SJSA1 (cell line): ENCODE results near the gene NFIA. TPM values are rescaled to one million over a fixed set of nuclear protein-coding genes. Genes with fewer than 3 reads are reported as not detected.

Experiments
- DNase-seq, 2 experiments: peaks; one replicate each; pipeline ENCODE4 v3.0.0-alpha.2; 2015 to 2020; ENCODE audit warnings: low spot score in 2 of 2, low read depth in 1 of 2
- H3K27ac ChIP-seq: fragments of 250-450 bp; sonication (Bioruptor Pico); 2 replicates; pipeline ENCODE4 v1.5.1; 2020; ENCODE audit warnings: mild to moderate bottlenecking, moderate library complexity
- H3K27me3 ChIP-seq: fragments of 250-450 bp; sonication (Bioruptor Pico); replicated peaks from 2 replicates; pipeline ENCODE4 v1.5.1; 2020; ENCODE audit warnings: mild to moderate bottlenecking, moderate library complexity
- H3K36me3 ChIP-seq: fragments of 250-450 bp; sonication (Bioruptor Pico); 2 replicates; pipeline ENCODE4 v1.5.1; 2020; ENCODE audit warnings: mild to moderate bottlenecking
- H3K4me1 ChIP-seq: fragments of 250-450 bp; sonication (Bioruptor Pico); replicated peaks from 2 replicates; pipeline ENCODE4 v1.6.1; 2021; ENCODE audit warnings: mild to moderate bottlenecking
- H3K4me3 ChIP-seq: fragments of 250-450 bp; sonication (Bioruptor Pico); 2 replicates; pipeline ENCODE4 v1.5.1; 2020; ENCODE audit warnings: mild to moderate bottlenecking
- H3K9me3 ChIP-seq: fragments of 250-450 bp; sonication (Bioruptor Pico); replicated peaks from 2 replicates; pipeline ENCODE4 v1.5.1; 2020; ENCODE audit warnings: mild to moderate bottlenecking
- total RNA-seq: library from RNA; depleted of rRNA; stranded (reverse); fragments of >200 nt; shearing (Covaris generic); gene quantifications from 2 replicates; pipeline ENCODE4 v1.2.3, GENCODE V29; 2014

NFIA gene
- total RNA-seq, 1 experiment from 2014 or later, result 0.74 TPM

DNA sequence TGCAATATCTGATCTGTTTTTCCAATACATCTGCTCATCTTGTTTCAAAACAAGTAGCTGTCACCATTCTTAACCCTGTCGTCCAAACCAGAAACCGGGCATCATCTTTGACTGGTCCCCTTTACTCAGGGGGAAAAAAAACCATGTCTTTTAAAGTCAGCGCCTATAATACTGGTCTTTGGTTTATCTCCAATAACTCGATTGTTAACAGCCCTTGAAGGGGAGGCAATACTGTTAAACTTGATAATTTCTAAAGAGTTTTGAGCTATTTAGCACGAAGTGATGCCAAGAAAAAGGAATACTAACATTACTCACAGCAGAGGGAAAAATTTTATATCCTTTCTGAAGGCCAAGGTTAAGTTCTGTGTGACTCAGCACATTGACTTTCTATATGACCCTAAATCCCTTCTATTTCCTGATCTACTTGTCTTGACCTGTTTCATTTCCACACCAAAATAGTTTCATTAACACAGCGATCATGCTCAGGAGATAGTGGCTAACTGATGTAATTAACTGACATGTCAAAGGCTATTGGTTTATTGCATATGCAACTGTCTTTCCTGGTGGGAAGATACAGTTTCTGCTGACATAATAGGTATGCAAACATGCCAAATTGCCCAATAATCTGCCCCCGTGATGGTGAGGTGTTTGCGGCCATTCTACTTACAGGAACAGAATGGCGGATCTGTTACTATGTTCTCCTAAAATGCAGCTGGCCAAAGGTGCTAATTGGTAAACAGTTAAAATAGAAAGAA is 59.1 kb downstream of the NFIA start:
- Histone ChIP-seq H3K9me3 (no peaks in the 10 kb centered on the region), H3K36me3 (no peaks in the 10 kb centered on the region), H3K27me3 (no peaks in the 10 kb centered on the region), H3K27ac (no peak overlapping the region), H3K4me3 (no peak overlapping the region), H3K4me1 (no peaks in the 10 kb centered on the region)
- no peak for DNase-seq

DNA sequence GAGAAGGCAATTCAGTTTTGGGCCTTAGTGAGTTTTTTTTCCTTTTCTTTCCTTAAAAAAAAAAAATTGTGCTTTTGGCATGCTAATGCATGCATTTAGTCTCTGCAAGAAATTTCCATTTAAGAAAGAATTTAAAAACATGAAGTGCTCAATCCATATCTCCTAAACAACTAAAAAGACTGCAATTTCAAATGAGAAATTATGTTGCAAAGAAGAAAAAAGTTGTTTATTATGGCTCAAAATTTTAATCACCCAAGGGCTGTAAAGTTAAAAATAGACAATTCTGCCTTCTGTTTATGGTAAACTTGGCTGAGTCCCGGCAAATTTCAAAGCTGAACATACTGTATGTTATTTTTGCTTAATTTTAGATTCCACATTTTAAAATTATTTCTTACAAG is 59.7 kb downstream of the NFIA start:
- Histone ChIP-seq H3K27ac (no peak overlapping the region), H3K27me3 (no peaks in the 10 kb centered on the region), H3K9me3 (no peaks in the 10 kb centered on the region), H3K4me1 (no peaks in the 10 kb centered on the region), H3K4me3 (no peak overlapping the region), H3K36me3 (no peaks in the 10 kb centered on the region)
- no peak for DNase-seq

DNA sequence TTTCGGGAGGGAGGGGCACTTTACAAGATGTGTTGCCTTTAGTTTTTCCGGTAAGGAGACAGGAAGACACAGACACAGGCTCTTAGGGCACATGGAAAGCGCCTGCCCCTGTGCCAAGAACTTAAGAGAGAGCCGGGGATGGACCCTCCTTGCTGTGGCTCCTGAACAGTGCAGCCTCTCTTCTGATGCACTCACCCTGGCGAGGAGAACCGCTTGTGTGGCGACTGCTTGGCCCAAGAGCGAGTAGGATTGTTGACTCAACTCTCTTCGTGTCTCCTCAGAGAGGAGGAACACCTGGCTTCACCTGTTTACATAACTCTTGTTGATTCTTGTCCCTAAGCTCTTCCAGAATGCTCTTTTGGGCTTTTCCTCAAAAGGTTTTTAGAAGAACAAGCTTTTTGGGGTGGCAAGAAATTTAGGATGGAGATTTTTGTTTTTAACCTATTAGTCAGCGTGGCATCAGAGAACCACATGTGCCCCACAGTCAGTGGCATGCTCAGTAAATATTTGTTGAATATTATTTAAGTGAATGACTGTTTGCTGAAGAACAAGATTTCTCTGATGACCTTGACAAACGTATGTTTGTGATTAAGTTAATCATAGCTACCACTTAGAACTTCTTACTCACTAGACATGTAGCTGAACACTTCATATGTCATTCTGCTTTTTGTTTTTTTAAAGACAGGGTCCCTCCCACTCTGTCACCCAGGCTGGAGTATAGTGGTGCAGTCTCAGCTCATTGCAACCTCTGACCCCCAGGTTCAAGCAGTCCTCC is 60.6 kb downstream of the NFIA start:
- Histone ChIP-seq H3K4me1 (no peaks in the 10 kb centered on the region), H3K9me3 (no peaks in the 10 kb centered on the region), H3K27me3 (no peaks in the 10 kb centered on the region), H3K27ac (no peak overlapping the region), H3K4me3 (no peak overlapping the region), H3K36me3 (no peaks in the 10 kb centered on the region)
- no peak for DNase-seq

DNA sequence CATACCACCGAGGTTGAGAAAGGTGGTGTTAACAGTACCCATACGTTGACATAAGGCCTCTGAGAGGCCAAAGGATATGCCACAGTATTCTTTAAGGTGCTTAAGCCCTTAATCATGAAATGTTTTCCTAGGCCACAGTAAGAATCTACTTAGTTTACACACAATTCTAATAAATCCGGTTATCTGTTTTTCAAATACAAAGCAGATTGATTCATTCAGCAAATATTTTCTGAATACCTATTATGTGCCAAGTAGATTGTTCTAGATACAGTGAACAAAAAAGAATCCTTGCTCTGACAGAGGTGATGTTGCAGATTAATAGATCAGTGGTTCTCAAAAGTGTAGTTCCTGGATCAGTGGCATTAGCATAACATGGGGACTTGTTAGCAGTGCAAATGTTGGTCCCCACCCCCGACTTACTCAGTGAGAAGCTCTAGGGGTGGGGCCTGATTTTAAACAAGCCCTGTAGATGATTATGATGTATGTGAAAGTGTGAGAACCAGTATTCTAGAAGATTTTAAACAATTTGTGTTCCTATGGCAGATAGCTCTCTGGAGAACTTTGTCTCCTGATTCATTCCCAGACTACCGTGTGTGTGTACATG is 61.6 kb downstream of the NFIA start:
- Histone ChIP-seq H3K36me3 (no peaks in the 10 kb centered on the region), H3K27me3 (no peaks in the 10 kb centered on the region), H3K9me3 (no peaks in the 10 kb centered on the region), H3K4me3 (no peak overlapping the region), H3K27ac (no peak overlapping the region), H3K4me1 (no peaks in the 10 kb centered on the region)
- DNase-seq, result no peak

DNA sequence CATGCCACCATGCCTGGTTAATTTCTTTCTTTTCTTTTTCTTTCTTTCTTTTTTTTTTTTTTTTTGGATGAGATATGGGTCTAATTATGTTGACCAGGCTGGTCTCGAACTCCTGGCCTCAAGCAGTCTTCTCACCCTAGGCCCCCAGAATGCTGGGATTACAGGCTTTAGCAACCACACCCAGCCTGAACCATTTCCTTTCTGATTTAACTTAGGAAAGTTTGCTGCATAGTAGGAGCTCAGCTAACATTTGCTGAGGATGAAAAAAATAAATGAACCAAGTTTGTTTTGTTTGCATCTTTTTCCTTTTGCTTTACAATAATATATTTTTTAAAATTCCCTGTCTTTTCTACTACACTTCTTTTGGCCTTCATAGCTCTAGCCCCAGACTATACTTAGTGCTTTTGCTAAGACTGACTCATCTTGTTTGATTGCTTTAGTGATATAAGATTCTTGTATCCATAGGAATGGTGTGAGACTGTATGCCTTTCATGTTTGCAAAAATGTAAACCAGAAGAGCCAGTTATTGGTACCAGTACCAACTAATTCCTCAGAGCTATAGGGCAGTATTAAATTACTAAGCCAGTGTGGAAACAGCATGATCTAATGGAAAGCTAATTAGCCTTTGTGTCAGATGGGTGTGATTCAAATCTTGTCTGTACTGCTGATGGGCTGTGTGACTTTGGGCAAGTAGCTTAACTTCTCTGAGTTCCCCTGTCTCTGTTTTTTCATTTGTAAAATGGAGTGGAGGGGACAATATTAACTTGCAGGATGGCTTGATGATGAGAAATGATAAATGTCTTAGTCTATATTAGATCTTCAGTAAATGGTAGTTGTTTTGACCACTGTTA is 66.9 kb downstream of the NFIA start:
- H3K9me3 ChIP-seq, result no peaks in the 10 kb centered on the region
- no peaks in the 10 kb centered on the region for H3K4me1 ChIP-seq
- no peak overlapping the region for H3K4me3 ChIP-seq
- no peaks in the 10 kb centered on the region for H3K27me3 ChIP-seq
- H3K27ac ChIP-seq, result no peak overlapping the region
- H3K36me3 ChIP-seq, result no peaks in the 10 kb centered on the region
- DNase-seq, result no peak

DNA sequence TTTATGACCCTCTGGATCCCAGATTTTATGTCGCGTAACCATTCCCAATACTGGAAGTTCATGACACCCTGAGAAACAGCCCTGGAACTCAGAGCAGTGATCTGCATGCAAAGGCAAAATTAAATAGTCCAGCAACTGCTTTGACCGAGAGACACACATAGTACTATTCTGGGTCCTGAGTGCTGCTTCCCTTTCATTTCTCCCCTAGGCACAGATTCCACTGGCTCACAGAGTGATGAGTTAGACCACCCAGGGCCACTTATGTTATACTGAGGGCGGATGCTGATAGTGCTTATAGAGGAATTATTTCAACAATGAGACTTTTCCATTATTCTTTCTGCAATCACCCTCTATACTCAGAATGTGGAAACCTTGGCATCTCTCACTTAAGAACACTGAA is 69.2 kb downstream of the NFIA start:
- Histone ChIP-seq H3K27me3 (no peaks in the 10 kb centered on the region), H3K36me3 (no peaks in the 10 kb centered on the region), H3K4me1 (no peaks in the 10 kb centered on the region), H3K9me3 (no peaks in the 10 kb centered on the region), H3K27ac (no peak overlapping the region), H3K4me3 (no peak overlapping the region)
- DNase-seq, result no peak

DNA sequence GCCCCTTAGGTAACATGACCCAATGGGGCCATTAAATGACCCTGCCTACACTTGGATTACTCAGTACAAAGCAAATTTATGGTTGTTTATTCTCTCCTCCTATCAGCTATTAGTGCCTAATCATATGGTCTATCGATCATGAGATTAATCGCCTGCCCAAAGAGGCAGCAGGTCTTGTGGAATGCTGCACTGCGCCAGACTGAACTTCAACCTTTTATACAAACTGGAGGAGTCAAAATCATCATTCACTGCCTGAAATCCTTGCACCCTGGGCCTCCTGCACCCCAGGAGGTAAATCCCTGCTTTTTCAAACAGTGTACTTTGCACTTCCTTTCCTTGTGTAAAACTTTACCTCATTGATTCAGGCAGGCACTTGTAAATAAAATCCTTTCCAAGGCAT is 69.7 kb downstream of the NFIA start:
- no peak for DNase-seq
- H3K9me3 ChIP-seq, result no peaks in the 10 kb centered on the region
- no peaks in the 10 kb centered on the region for H3K4me1 ChIP-seq
- no peak overlapping the region for H3K27ac ChIP-seq
- H3K27me3 ChIP-seq, result no peaks in the 10 kb centered on the region
- no peak overlapping the region for H3K4me3 ChIP-seq
- no peaks in the 10 kb centered on the region for H3K36me3 ChIP-seq

DNA sequence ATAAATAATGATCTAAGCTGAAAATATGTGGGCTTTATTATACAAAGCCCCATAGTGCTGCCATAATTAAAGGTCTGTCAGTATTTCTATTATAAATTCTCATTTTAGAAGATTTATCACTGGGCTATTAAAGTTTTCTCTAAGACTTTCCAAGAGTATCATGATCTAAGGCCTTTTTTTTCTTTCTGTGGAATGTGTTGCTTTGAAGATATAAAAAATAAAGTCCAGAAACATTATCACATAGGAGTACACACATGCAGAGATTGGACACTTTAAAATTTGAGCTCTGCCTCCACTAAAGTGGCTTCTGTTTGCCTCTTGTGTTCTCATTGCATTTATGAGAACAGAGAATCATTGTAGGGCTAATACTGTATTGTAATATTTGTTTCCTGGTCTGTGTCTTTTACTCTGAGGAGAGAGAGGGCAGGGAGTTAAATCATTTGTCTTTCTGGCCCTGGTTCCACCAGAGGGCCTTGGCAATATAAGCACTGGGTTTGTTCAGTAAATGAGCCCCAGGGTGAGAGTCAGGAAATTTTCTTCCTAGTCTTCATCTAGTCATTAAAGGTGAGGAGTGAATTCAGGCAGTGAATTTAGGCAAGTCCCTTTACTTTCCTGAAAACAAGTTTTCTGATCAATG is 70.2 kb downstream of the NFIA start:
- no peaks in the 10 kb centered on the region for H3K9me3 ChIP-seq
- H3K27me3 ChIP-seq, result no peaks in the 10 kb centered on the region
- no peaks in the 10 kb centered on the region; the same call in 1 of the 2 replicates for H3K4me1 ChIP-seq
- H3K4me3 ChIP-seq, result no peak overlapping the region
- no peaks in the 10 kb centered on the region for H3K36me3 ChIP-seq
- no peak overlapping the region for H3K27ac ChIP-seq
- no peak for DNase-seq

DNA sequence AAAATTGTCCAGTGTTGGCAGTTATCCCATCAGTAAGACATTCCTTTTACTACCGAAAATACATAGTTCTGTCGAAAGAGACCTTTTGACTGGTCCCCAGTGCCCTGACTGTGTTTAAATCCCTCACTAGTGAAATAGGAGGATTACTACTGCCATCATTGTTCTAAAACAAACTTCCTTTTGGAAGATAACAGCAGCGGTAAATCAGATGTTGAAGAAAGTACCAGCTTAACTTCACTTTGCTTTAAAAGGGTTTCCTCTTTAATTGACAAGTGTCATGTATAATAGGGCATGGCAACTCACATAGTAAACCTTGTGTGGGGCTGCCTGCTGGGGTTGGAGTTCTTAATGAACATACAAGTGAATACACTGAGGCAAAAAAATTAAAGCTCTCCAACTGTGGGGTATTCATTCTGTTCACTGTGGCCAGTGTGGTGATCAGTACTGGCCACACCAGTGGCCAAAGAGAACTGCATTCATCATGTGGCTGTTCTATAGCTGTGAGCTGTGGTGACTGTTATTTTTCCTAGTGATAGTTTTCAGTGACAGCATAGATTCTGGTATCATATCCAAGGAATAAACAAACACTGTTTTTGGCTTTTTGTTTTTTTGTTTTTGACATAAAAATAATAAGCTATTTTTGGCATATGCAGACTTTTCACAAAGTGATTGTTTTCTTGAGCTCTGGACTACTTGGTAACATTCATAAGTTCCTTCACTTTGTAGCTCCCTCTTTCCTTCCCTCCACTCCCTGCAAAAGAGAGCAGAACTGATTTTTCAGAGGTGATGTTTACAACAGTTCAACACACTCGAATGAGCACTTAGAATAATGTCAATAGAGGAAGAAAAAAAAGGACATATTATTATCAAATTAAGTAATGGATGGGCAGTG is 74.5 kb downstream of the NFIA start:
- Histone ChIP-seq H3K36me3 (no peaks in the 10 kb centered on the region), H3K4me1 (no peaks in the 10 kb centered on the region; the same call in 1 of the 2 replicates), H3K9me3 (no peaks in the 10 kb centered on the region), H3K4me3 (no peak overlapping the region), H3K27ac (no peak overlapping the region), H3K27me3 (no peaks in the 10 kb centered on the region)
- DNase-seq, result no peak

DNA sequence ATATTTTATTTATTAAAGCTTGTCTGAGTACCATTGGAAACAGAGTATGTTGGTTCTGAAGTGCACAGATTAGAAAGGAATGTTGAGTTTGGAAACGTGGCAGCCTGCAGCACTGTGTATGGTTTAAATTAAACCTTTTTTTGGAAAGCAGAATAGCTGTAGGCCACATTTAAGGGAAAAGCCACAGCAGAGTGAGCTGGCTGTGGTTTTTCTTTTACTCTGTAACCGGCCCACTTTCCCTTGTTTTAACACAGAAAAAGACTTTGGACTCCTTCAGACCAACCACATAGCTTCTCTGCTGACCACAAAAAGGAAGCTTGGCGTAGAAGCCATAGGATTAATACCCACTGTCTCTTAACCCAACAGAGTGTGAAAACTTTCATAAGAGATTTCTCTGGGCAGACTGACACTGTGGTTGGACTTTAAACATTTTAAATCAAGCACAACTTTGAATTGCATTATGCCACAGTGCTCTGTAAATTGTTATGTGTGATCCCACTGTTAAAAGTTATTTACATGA is 75.2 kb downstream of the NFIA start:
- Histone ChIP-seq H3K27ac (no peak overlapping the region), H3K36me3 (no peaks in the 10 kb centered on the region), H3K4me1 (no peaks in the 10 kb centered on the region; the same call in 1 of the 2 replicates), H3K9me3 (no peaks in the 10 kb centered on the region), H3K4me3 (no peak overlapping the region), H3K27me3 (no peaks in the 10 kb centered on the region)
- DNase-seq, result peak in 1 of 2 experiments; percentile 27

DNA sequence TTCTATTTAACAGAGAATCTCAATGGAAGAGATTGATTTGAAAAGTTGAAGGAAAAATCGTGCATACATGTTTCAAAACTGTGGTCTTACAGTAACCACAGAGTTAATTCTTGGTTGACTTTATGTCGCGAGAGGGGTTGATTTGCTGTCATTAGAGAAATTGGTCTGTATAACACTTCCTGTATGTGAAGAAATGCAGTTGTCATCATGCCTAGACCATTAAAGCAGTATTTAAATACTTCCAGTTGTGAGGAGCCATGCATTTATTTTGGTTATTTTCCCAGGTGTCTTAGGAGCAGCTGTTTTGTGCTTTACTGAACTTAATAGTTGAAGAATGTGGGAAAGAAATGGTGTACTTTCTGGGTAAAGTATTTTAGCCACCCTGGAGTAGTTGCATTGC is 76.2 kb downstream of the NFIA start:
- no peak overlapping the region for H3K4me3 ChIP-seq
- H3K36me3 ChIP-seq, result no peaks in the 10 kb centered on the region
- H3K9me3 ChIP-seq, result no peaks in the 10 kb centered on the region
- no peaks in the 10 kb centered on the region; the same call in 1 of the 2 replicates for H3K4me1 ChIP-seq
- H3K27me3 ChIP-seq, result no peaks in the 10 kb centered on the region
- no peak overlapping the region for H3K27ac ChIP-seq
- DNase-seq, result no peak

DNA sequence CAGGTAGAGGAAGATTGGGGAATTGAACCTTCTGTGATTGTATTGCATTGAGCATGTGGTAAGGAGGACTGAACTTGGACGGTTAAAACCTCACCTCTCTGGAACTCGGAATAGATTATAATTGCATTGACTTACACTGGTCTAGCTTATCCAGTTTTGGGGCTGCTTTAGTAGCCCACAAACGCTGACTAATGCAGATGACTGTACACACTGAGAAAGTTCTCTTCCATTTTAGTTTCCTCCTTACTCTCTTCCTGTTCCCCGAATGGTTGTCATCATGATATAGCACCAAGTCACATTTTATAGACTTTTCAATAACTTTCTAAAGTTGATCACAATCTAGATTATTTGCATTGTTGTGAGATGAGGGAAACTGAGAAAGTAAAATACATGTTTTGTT is 78.2 kb downstream of the NFIA start:
- no peaks in the 10 kb centered on the region for H3K36me3 ChIP-seq
- no peak for DNase-seq
- no peak overlapping the region for H3K4me3 ChIP-seq
- no peaks in the 10 kb centered on the region for H3K27me3 ChIP-seq
- no peaks in the 10 kb centered on the region; the same call in 1 of the 2 replicates for H3K4me1 ChIP-seq
- H3K27ac ChIP-seq, result no peak overlapping the region
- H3K9me3 ChIP-seq, result no peaks in the 10 kb centered on the region
